ENCODE measurements around the gene CD9. TPM values are rescaled to one million over a fixed set of nuclear protein-coding genes. Genes with fewer than 3 reads are reported as not detected.

The CD9 gene
- total RNA-seq, 5 donors from 2014 or later (not counting 1 experiment from before 2014, with no cell fraction given) = 2.6 to 5.7 (median 3.3) TPM

DNA sequence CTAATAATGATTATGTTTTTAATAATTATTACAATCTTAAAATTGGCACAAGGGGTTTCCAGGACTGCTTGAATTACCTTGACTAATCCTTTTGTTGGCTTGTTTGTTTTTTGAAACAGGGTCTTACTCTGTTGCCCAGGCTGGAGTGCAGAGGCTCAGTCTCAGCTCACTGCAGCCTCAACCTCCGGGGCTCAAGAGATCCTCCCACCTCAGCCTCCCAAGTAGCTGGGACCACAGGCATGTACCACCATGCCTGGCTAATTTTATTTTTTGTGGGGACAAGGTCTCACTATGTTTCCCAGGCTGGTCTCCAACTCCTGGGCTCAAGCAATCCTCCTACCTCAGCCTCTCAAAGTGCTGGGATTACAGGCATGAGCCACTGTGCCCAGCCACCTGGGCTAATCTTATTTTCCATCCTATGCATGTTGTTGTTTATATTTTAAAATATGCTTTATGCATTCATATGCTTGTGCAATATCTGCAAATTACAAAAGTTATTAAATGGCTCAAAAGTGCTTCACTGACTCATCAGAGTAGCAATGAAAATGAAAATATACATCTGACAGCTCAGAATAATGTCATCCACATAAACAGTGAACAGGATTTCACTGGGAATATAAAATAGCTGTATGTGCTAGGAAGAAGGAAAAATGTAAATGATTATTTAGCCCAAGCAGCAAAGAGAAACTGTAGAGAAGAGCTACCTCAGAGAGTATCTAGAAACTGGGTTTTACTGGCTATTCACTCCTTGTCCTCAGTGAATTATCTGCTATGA, 85.5 kb downstream of the CD9 start:
- ChIA-PET CTCF (interaction anchor here (0.5 to 4.6 kb wide), 8 partner anchors 90 to 953 kb away, joined by 3 to 34 read pairs (median 6); no protein-coding TSS in a partner anchor), POLR2A (interaction anchor here (0.6 to 0.7 kb wide), 2 partner anchors 21 to 181 kb away, joined by 3 to 4 read pairs; no protein-coding TSS in a partner anchor)
- H3K27ac ChIP-seq (ENCODE audit: low read length) = no peak overlapping the region
- H3K36me3 ChIP-seq (ENCODE audit: control insufficient read depth in 2 of 2, extremely low read depth in 1 of 2, insufficient read depth in 1 of 2, low read length in 1 of 2) = no peaks in the 10 kb centered on the region
- H3K27ac Mint-ChIP-seq = no peak overlapping the region
- peaks cover 0 to 22% of the 10 kb centered on the region in 2 experiments for H3K27me3 ChIP-seq (replicated peaks in 1 of 2; ENCODE audit: control insufficient read depth in 2 of 2, extremely low read depth in 1 of 2, insufficient read depth in 2 of 2, low read length in 1 of 2)
- no peak overlapping the region for H3K4me3 ChIP-seq (ENCODE audit: control insufficient read depth in 1 of 2, extremely low read depth in 1 of 2, low read length in 1 of 2)
- ATAC-seq (replicated peaks in 1 of 4) (no peak), DNase-seq (no peak)
- no peaks in the 10 kb centered on the region for H3K36me3 Mint-ChIP-seq
- peaks cover 0 to 4% (median 4%) of the 10 kb centered on the region in 3 donors for H3K4me1 Mint-ChIP-seq
- no peak overlapping the region for H3K4me3 Mint-ChIP-seq
- H3K4me1 ChIP-seq (ENCODE audit: control insufficient read depth in 1 of 2, extremely low read depth in 1 of 2, insufficient read depth in 2 of 2, low read length in 2 of 2) = peaks cover 0 to 4% of the 10 kb centered on the region in 2 experiments
- H3K9me3 ChIP-seq = no peaks in the 10 kb centered on the region
- H3K9me3 Mint-ChIP-seq = no peaks in the 10 kb centered on the region
- H3K27me3 Mint-ChIP-seq = peaks cover 6 to 9% of the 10 kb centered on the region in 2 donors
- no CpG with 5 or more reads among the region's 1 CpG for WGBS (ENCODE audit: insufficient coverage)

Other genes with a start within 250 kb of the CD9 start
- gene VWF, start 75.7 kb upstream of the CD9 start, total RNA-seq = under 1 TPM in 4 of 5 donors, not detected in 1; 0.13 to 0.90 (median 0.74) TPM
- under 1 TPM in 2 of 5 donors, not detected in 3; 0.13 to 0.38 TPM for gene PLEKHG6, start 110.3 kb downstream of the CD9 start, total RNA-seq
- 10 to 100 TPM; 32.3 to 88.0 (median 86.5) TPM for gene TNFRSF1A, start 141.7 kb downstream of the CD9 start, total RNA-seq
- gene SCNN1A, start 175.2 kb downstream of the CD9 start, total RNA-seq = 1 to 10 TPM; 1.0 to 3.4 (median 2.6) TPM
- 1 to 10 TPM in 2 of 5 donors, under 1 TPM in 2, not detected in 1; 0.56 to 1.6 (median 1.2) TPM for gene LTBR, start 183.8 kb downstream of the CD9 start, total RNA-seq
- gene CD27, start 244.6 kb downstream of the CD9 start, total RNA-seq = 100 to 1,000 TPM in 4 of 5 donors, 10 to 100 TPM in 1; 94.0 to 140 (median 138) TPM

All from T-cell (primary cell).